HFFc6 (cell line): ENCODE measurements around the gene KDM1A. TPM values are rescaled to one million over a fixed set of nuclear protein-coding genes. Genes with fewer than 3 reads are reported as not detected.

Experiments
- DNase-seq: peaks from one replicate; pipeline ENCODE4 v3.0.0-alpha.2; 2018
- H3K27ac Mint-ChIP-seq: 2 replicates; pipeline ENCODE4 v1.8.0; 2020; ENCODE audit warnings: mild to moderate bottlenecking, mixed read lengths
- H3K27me3 Mint-ChIP-seq: 2 replicates; pipeline ENCODE4 v1.8.0; 2021; ENCODE audit warnings: mild to moderate bottlenecking, moderate library complexity, mixed read lengths; ENCODE audit not compliant: insufficient read depth
- H3K36me3 Mint-ChIP-seq: 2 replicates; pipeline ENCODE4 v1.8.0; 2021; ENCODE audit warnings: low read depth, mixed read lengths
- H3K4me1 Mint-ChIP-seq: 2 replicates; pipeline ENCODE4 v1.8.0; 2020; ENCODE audit warnings: low read depth, mixed read lengths
- H3K4me3 Mint-ChIP-seq: 2 replicates; pipeline ENCODE4 v1.8.0; 2020; ENCODE audit warnings: mild to moderate bottlenecking, moderate library complexity, mixed read lengths
- H3K9me3 Mint-ChIP-seq: 2 replicates; pipeline ENCODE4 v1.8.0; 2020; ENCODE audit warnings: mild to moderate bottlenecking, mixed read lengths
- total RNA-seq, 6 experiments: library from RNA; stranded (reverse); fragmentation: NEBNext Ultra II Directional; extraction: Animal tissue kit (Norgen Biotek cat#: 25700); gene quantifications; 2 replicates in 1 of 6; 3 replicates in 5 of 6; pipeline ENCODE4 v1.2.3, GENCODE V29; 2021
- TF ChIP-seq, protein P1 (sequence below): fragments of 200-600 bp; sonication (generic); IDR thresholded peaks from 2 replicates; pipeline ENCODE4 v1.5.0; 2021; ENCODE audit warnings: antibody characterized with exemption, mild to moderate bottlenecking

KDM1A gene
- total RNA-seq, 6 experiments from 2014 or later: 51.4 to 70.6 (median 62.5) TPM

GRCh38 chr1:23100074-23100748 is 80.9 kb downstream of the KDM1A start:
- Mint-ChIP-seq H3K36me3 (peaks cover 12% of the 10 kb centered on the region), H3K4me3 (peak overlapping the region; percentile 54), H3K27me3 (no peaks in the 10 kb centered on the region; the same call in 1 of the 2 replicates), H3K27ac (peak overlapping the region; percentile 85), H3K9me3 (peaks cover 8% of the 10 kb centered on the region), H3K4me1 (peaks cover 91% of the 10 kb centered on the region)
- TF ChIP-seq, protein P1, sequence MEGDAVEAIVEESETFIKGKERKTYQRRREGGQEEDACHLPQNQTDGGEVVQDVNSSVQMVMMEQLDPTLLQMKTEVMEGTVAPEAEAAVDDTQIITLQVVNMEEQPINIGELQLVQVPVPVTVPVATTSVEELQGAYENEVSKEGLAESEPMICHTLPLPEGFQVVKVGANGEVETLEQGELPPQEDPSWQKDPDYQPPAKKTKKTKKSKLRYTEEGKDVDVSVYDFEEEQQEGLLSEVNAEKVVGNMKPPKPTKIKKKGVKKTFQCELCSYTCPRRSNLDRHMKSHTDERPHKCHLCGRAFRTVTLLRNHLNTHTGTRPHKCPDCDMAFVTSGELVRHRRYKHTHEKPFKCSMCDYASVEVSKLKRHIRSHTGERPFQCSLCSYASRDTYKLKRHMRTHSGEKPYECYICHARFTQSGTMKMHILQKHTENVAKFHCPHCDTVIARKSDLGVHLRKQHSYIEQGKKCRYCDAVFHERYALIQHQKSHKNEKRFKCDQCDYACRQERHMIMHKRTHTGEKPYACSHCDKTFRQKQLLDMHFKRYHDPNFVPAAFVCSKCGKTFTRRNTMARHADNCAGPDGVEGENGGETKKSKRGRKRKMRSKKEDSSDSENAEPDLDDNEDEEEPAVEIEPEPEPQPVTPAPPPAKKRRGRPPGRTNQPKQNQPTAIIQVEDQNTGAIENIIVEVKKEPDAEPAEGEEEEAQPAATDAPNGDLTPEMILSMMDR: peak; percentile 42; the same call in 1 of the 2 replicates
- DNase-seq: peak; percentile 92

GRCh38 chr1:23101101-23101827 is 82.0 kb downstream of the KDM1A start:
- Mint-ChIP-seq H3K27me3 (no peaks in the 10 kb centered on the region; the same call in 1 of the 2 replicates), H3K4me1 (peaks cover 81% of the 10 kb centered on the region), H3K9me3 (peaks cover under 1% of the 10 kb centered on the region; the same call in 1 of the 2 replicates), H3K27ac (peak overlapping the region; percentile 85), H3K4me3 (peak overlapping the region; percentile 74; the same call in 1 of the 2 replicates), H3K36me3 (peaks cover 6% of the 10 kb centered on the region)
- TF ChIP-seq, protein P1: no peak
- peak; percentile 29 for DNase-seq

- no peak for DNase-seq
- no peaks in the 10 kb centered on the region for H3K9me3 Mint-ChIP-seq
These were observed 82.6 kb downstream of the KDM1A start for GRCh38 chr1:23101887-23102286.

GRCh38 chr1:23102289-23102688 is 83.0 kb downstream of the KDM1A start:
- H3K27ac Mint-ChIP-seq: peak overlapping the region; percentile 85

More at GRCh38 chr1:23101887-23102286, 82.6 kb downstream of the KDM1A start:
- peak overlapping the region; percentile 74 for H3K4me3 Mint-ChIP-seq
- H3K27me3 Mint-ChIP-seq: peaks cover 1% of the 10 kb centered on the region; the same call in 1 of the 2 replicates
- peak overlapping the region; percentile 85 for H3K27ac Mint-ChIP-seq
- TF ChIP-seq, protein P1: no peak
- H3K36me3 Mint-ChIP-seq: peaks cover 5% of the 10 kb centered on the region; the same call in 1 of the 2 replicates
- peaks cover 78% of the 10 kb centered on the region for H3K4me1 Mint-ChIP-seq

More at GRCh38 chr1:23102289-23102688, 83.0 kb downstream of the KDM1A start:
- TF ChIP-seq, protein P1: no peak
- H3K27me3 Mint-ChIP-seq: peaks cover 1% of the 10 kb centered on the region; the same call in 1 of the 2 replicates
- peaks cover 5% of the 10 kb centered on the region; the same call in 1 of the 2 replicates for H3K36me3 Mint-ChIP-seq
- no peaks in the 10 kb centered on the region for H3K9me3 Mint-ChIP-seq
- H3K4me3 Mint-ChIP-seq: peak overlapping the region; percentile 74
- H3K4me1 Mint-ChIP-seq: peaks cover 74% of the 10 kb centered on the region
- DNase-seq: peak; percentile 57
